ENCODE results near the gene HABP2. TPM values are rescaled to one million over a fixed set of nuclear protein-coding genes. Genes with fewer than 3 reads are reported as not detected.

HABP2 gene
- total and polyA plus RNA-seq, 2 of the 4 experiments (the other 2 are of a cell fraction), result not detected

DNA sequence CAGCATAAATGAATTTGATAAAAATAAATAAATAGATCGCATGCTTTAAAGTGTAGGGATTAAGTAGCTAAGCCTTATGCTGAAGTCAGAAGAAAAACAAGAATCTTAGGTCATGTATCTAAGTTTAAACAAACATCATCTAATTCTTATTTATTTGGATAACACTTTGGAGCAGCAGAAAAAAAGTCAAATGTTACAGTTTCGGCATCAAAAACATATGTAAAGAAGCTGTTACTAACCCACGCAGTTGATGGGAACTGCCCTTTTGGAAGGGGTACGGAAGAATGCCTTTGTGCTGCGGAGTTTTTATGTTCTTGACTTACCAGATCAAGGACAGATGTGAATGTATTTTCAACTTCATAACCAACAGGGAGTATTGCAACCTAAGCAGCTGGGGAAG is 37.3 kb upstream of the HABP2 start:
- no peak overlapping the region for H3K9ac ChIP-seq (ENCODE audit: low read depth, low read length)
- DNase-seq (no peak), ATAC-seq (ENCODE audit: low read depth) (no peak)
- ChIA-PET CTCF (no interaction called here), POLR2A (ENCODE audit: unreplicated experiment) (no interaction called here)
- no peak overlapping the region for H3K4me2 ChIP-seq (ENCODE audit: low read depth, low read length)
- dilution Hi-C loops (cut with HindIII; ENCODE audit: low sequenced_read_pairs, unreplicated experiment), result no loop called here
- H2AK9ac ChIP-seq (replicated peaks; ENCODE audit: low read depth, low read length, poor library complexity), result no peak overlapping the region
- H3K9me1 ChIP-seq (ENCODE audit: insufficient read depth, low read length), result no peaks in the 10 kb centered on the region
- whole genome bisulfite sequencing, 2 experiments (ENCODE audit: extremely low coverage in 2 of 2, insufficient read length in 1 of 2), result no CpG with 5 or more reads among the region's 5 CpGs
- no peak overlapping the region for H4K5ac ChIP-seq (ENCODE audit: low read depth, low read length)
- no peak overlapping the region for H3K4ac ChIP-seq (ENCODE audit: low read depth, low read length)
- no peak overlapping the region for H3K56ac ChIP-seq (ENCODE audit: extremely low read depth, insufficient read depth, low read length)
- TF ChIP-seq MAFK (IDR thresholded peaks at IDR 0.05; ENCODE audit: low read depth, low read length) (no peak), BHLHE40 (IDR thresholded peaks at IDR 0.05; ENCODE audit: low read depth, low read length) (no peak), RCOR1 (IDR thresholded peaks at IDR 0.05; ENCODE audit: insufficient replicate concordance, low read length) (no peak), CEBPB (IDR thresholded peaks at IDR 0.05; ENCODE audit: low read depth, low read length) (no peak), MAZ (IDR thresholded peaks at IDR 0.05; ENCODE audit: borderline replicate concordance, low read depth, low read length) (no peak), NFE2L2 (IDR thresholded peaks at IDR 0.05; ENCODE audit: low read depth, low read length) (no peak), CHD1 (IDR thresholded peaks at IDR 0.05; ENCODE audit: low read depth, low read length) (no peak), RFX5 (IDR thresholded peaks at IDR 0.05; ENCODE audit: low read depth, low read length) (no peak), POLR2A (IDR thresholded peaks at IDR 0.05; ENCODE audit: low read depth, low read length) (no peak), MXI1 (IDR thresholded peaks at IDR 0.05; ENCODE audit: borderline replicate concordance, low read depth, low read length) (no peak), FOS (IDR thresholded peaks at IDR 0.05; ENCODE audit: low read depth, low read length) (no peak), SMC3 (IDR thresholded peaks at IDR 0.05; ENCODE audit: low read depth, low read length) (no peak), RAD21 (IDR thresholded peaks at IDR 0.05; ENCODE audit: low read length) (no peak)
- TF ChIP-seq, protein P1, sequence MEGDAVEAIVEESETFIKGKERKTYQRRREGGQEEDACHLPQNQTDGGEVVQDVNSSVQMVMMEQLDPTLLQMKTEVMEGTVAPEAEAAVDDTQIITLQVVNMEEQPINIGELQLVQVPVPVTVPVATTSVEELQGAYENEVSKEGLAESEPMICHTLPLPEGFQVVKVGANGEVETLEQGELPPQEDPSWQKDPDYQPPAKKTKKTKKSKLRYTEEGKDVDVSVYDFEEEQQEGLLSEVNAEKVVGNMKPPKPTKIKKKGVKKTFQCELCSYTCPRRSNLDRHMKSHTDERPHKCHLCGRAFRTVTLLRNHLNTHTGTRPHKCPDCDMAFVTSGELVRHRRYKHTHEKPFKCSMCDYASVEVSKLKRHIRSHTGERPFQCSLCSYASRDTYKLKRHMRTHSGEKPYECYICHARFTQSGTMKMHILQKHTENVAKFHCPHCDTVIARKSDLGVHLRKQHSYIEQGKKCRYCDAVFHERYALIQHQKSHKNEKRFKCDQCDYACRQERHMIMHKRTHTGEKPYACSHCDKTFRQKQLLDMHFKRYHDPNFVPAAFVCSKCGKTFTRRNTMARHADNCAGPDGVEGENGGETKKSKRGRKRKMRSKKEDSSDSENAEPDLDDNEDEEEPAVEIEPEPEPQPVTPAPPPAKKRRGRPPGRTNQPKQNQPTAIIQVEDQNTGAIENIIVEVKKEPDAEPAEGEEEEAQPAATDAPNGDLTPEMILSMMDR (conservative IDR thresholded peaks at IDR 0.05; ENCODE audit: low read depth, low read length), result no peak
- TF ChIP-seq, protein P2, sequence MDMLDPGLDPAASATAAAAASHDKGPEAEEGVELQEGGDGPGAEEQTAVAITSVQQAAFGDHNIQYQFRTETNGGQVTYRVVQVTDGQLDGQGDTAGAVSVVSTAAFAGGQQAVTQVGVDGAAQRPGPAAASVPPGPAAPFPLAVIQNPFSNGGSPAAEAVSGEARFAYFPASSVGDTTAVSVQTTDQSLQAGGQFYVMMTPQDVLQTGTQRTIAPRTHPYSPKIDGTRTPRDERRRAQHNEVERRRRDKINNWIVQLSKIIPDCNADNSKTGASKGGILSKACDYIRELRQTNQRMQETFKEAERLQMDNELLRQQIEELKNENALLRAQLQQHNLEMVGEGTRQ (IDR thresholded peaks at IDR 0.05; ENCODE audit: low read depth, low read length), result no peak
- TF ChIP-seq, protein P3, sequence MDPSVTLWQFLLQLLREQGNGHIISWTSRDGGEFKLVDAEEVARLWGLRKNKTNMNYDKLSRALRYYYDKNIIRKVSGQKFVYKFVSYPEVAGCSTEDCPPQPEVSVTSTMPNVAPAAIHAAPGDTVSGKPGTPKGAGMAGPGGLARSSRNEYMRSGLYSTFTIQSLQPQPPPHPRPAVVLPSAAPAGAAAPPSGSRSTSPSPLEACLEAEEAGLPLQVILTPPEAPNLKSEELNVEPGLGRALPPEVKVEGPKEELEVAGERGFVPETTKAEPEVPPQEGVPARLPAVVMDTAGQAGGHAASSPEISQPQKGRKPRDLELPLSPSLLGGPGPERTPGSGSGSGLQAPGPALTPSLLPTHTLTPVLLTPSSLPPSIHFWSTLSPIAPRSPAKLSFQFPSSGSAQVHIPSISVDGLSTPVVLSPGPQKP (IDR thresholded peaks at IDR 0.05; ENCODE audit: borderline replicate concordance, low read depth, low read length), result no peak
- H2BK120ac ChIP-seq (ENCODE audit: low read depth, low read length), result no peak overlapping the region
- no peak overlapping the region for H2BK15ac ChIP-seq (ENCODE audit: low read depth, low read length)
- H4K20me1 ChIP-seq (ENCODE audit: insufficient read depth, low read length), result no peaks in the 10 kb centered on the region
- no peak overlapping the region for H2AFZ ChIP-seq (replicated peaks; ENCODE audit: low read length, poor library complexity)
- in situ Hi-C loops (cut with MboI; ENCODE audit: low sequenced_read_pairs), result no loop called here
- H3K4me3 ChIP-seq (ENCODE audit: insufficient read depth, low read depth, low read length), result no peak overlapping the region
- no peak overlapping the region for H2BK5ac ChIP-seq (ENCODE audit: low read depth, low read length, poor library complexity, severe bottlenecking)
- H3K36me3 ChIP-seq (ENCODE audit: control insufficient read depth, insufficient read depth, low read length), result no peaks in the 10 kb centered on the region
- intact Hi-C loops (cut with micrococcal nuclease), result no loop called here
- no TSS peak for BruUV-seq (replicated peaks)
- H3K18ac ChIP-seq (ENCODE audit: low read depth, low read length), result no peak overlapping the region
- no peaks in the 10 kb centered on the region for H3K79me1 ChIP-seq (ENCODE audit: low read depth in 1 of 2, low read length in 2 of 2)
- no peak overlapping the region for H3K14ac ChIP-seq (replicated peaks; ENCODE audit: low read depth, low read length)
- no peaks in the 10 kb centered on the region for H3K4me1 ChIP-seq (ENCODE audit: control insufficient read depth, insufficient read depth, low read length)
- no peaks in the 10 kb centered on the region for H3K9me3 ChIP-seq (ENCODE audit: control insufficient read depth, insufficient read depth, low read length)
- H3K27me3 ChIP-seq (ENCODE audit: control insufficient read depth, insufficient read depth, low read length), result 0 out of 2 replicates have a peak, but pooled peaks cover 2% of the 10 kb centered on the region
- H2AK5ac ChIP-seq (ENCODE audit: low read depth, low read length), result no peak overlapping the region
- H4K8ac ChIP-seq (ENCODE audit: low read depth in 2 of 2, low read length in 2 of 2), result no peak overlapping the region
- no peak overlapping the region for H3K27ac ChIP-seq (ENCODE audit: insufficient read depth, low read length)
- H3K23ac ChIP-seq (ENCODE audit: low read depth, low read length), result no peak overlapping the region
- no peak overlapping the region for H4K91ac ChIP-seq (ENCODE audit: insufficient read depth, low read depth, low read length)
- H2BK20ac ChIP-seq (ENCODE audit: low read depth, low read length), result no peak overlapping the region

All from IMR-90 (cell line).